Stimulated activated memory B cell treated with anti-CD40 and anti-IgM and Interleukin-4, amounts not matched to agents 10 μg/mL and 1 μg/mL and 100 μg/mL, for 72 hours (primary cell): ENCODE measurements around the gene NHLRC2.
A peak's percentile ranks its signal among the peaks of the same experiment; 100 is the strongest.

Experiments used
- ATAC-seq: fragments of 150-1000 bp; cut with Tn5 transposase; 2 replicates; pipeline ENCODE4 v1.10.0; 2021
- H3K27ac Mint-ChIP-seq: one replicate; pipeline ENCODE4 v1.8.0; 2022; ENCODE audit warnings: mild to moderate bottlenecking, mixed read lengths
- H3K27me3 Mint-ChIP-seq: one replicate; pipeline ENCODE4 v1.8.0; 2022; ENCODE audit warnings: mixed read lengths
- H3K36me3 Mint-ChIP-seq: one replicate; pipeline ENCODE4 v1.8.0; 2022; ENCODE audit warnings: mixed read lengths
- H3K4me1 Mint-ChIP-seq: one replicate; pipeline ENCODE4 v1.8.0; 2022; ENCODE audit warnings: mixed read lengths
- H3K4me3 Mint-ChIP-seq: one replicate; pipeline ENCODE4 v1.8.0; 2022; ENCODE audit warnings: mild to moderate bottlenecking, moderate library complexity, mixed read lengths
- H3K9me3 Mint-ChIP-seq: one replicate; pipeline ENCODE4 v1.8.0; 2022; ENCODE audit warnings: mixed read lengths

NHLRC2 gene

GRCh38 chr10:113959383-113959760, 104.9 kb downstream of the NHLRC2 start:
- Mint-ChIP-seq H3K9me3 (no peaks in the 10 kb centered on the region), H3K27me3 (no peaks in the 10 kb centered on the region), H3K27ac (no peak overlapping the region), H3K4me3 (no peak overlapping the region), H3K4me1 (peaks cover 26% of the 10 kb centered on the region), H3K36me3 (no peaks in the 10 kb centered on the region)
- peak; percentile 49 for ATAC-seq

- ATAC-seq = peak; percentile 73
- Mint-ChIP-seq H3K27me3 (no peaks in the 10 kb centered on the region), H3K4me1 (peaks cover 26% of the 10 kb centered on the region), H3K27ac (peak overlapping the region; percentile 44), H3K9me3 (no peaks in the 10 kb centered on the region), H3K36me3 (no peaks in the 10 kb centered on the region), H3K4me3 (no peak overlapping the region)
These were observed 106.2 kb downstream of the NHLRC2 start for GRCh38 chr10:113960617-113961181.

GRCh38 chr10:113961182-113962031, 106.9 kb downstream of the NHLRC2 start:
- Mint-ChIP-seq H3K4me1 (peaks cover 26% of the 10 kb centered on the region), H3K4me3 (peak overlapping the region; percentile 2), H3K9me3 (no peaks in the 10 kb centered on the region), H3K36me3 (no peaks in the 10 kb centered on the region), H3K27ac (peak overlapping the region; percentile 44), H3K27me3 (no peaks in the 10 kb centered on the region)
- peak; percentile 77 for ATAC-seq

- no peak overlapping the region for H3K4me3 Mint-ChIP-seq
- ATAC-seq = no peak
- peaks cover 5% of the 10 kb centered on the region for H3K9me3 Mint-ChIP-seq
- H3K4me1 Mint-ChIP-seq = peaks cover 21% of the 10 kb centered on the region
- H3K36me3 Mint-ChIP-seq = peaks cover 8% of the 10 kb centered on the region
- H3K27me3 Mint-ChIP-seq = no peaks in the 10 kb centered on the region
- no peak overlapping the region for H3K27ac Mint-ChIP-seq
These were observed 110.6 kb downstream of the NHLRC2 start for GRCh38 chr10:113965077-113965476.

GRCh38 chr10:113965683-113966082, 111.2 kb downstream of the NHLRC2 start:
- Mint-ChIP-seq H3K27me3 (no peaks in the 10 kb centered on the region), H3K36me3 (peaks cover 8% of the 10 kb centered on the region), H3K4me3 (no peak overlapping the region), H3K27ac (no peak overlapping the region), H3K4me1 (peaks cover 15% of the 10 kb centered on the region), H3K9me3 (peaks cover 5% of the 10 kb centered on the region)
- peak; percentile 57 for ATAC-seq
